Measurements from ENCODE around the gene MGAT3. TPM values are rescaled to one million over a fixed set of nuclear protein-coding genes. Genes with fewer than 3 reads are reported as not detected.

MGAT3 gene
- total and polyA plus RNA-seq, 9 of the 15 experiments (the other 6 are each of a cell fraction or from before 2014, with no cell fraction given): 0.10 to 11.5 (median 4.6) TPM

- TF ChIP-seq ZNF644 (tag; IDR thresholded peaks at IDR 0.05; ENCODE audit: low read depth) (0 out of 2 replicates have a peak, but pooled peaks have one; percentile 52), LCOR (CRISPR knock-in tag; IDR thresholded peaks at IDR 0.05) (no peak), NR2C1 (IDR thresholded peaks at IDR 0.05) (no peak), NR2C1 (tag; IDR thresholded peaks at IDR 0.05) (0 out of 2 replicates have a peak, but pooled peaks have one; percentile 37), C11orf30 (IDR thresholded peaks at IDR 0.05; ENCODE audit: low read depth) (0 out of 2 replicates have a peak, but pooled peaks have one; percentile 45), MYNN (IDR thresholded peaks at IDR 0.05) (peak; percentile 97), MYNN (CRISPR knock-in tag; IDR thresholded peaks at IDR 0.05) (no peak), HLTF (IDR thresholded peaks at IDR 0.05) (peak; percentile 55; the same call in 1 of the 2 replicates), DMBX1 (CRISPR knock-in tag; IDR thresholded peaks at IDR 0.05; ENCODE audit: borderline replicate concordance) (peak; percentile 60; the same call in 1 of the 2 replicates), HMGN3 (IDR thresholded peaks at IDR 0.05; ENCODE audit: borderline replicate concordance, extremely low read depth, insufficient read length, low read depth, low read length) (peak; percentile 58), TAF1 (IDR thresholded peaks at IDR 0.05; ENCODE audit: control insufficient read depth, extremely low read depth, insufficient read depth, low read length, severe bottlenecking) (no peak), GATAD2B (IDR thresholded peaks at IDR 0.05; ENCODE audit: borderline replicate concordance) (0 out of 2 replicates have a peak, but pooled peaks have one; percentile 63), SRSF1 (IDR thresholded peaks at IDR 0.05; ENCODE audit: low read depth, low read length) (no peak), NCOA1 (IDR thresholded peaks at IDR 0.05; ENCODE audit: low read depth) (peak; percentile 35; the same call in 1 of the 2 replicates), PHB2 (IDR thresholded peaks at IDR 0.05; ENCODE audit: low read depth) (peak; percentile 60), MAFG (tag; conservative IDR thresholded peaks at IDR 0.05) (peak; percentile 36; the same call in 1 of the 2 replicates), NFIC (IDR thresholded peaks at IDR 0.05) (peak; percentile 77), MYBL2 (IDR thresholded peaks at IDR 0.05; ENCODE audit: low read depth) (peak; percentile 71), MYBL2 (CRISPR knock-in tag; IDR thresholded peaks at IDR 0.05; ENCODE audit: borderline replicate concordance) (no peak), ZNF311 (CRISPR knock-in tag; IDR thresholded peaks at IDR 0.05) (peak; percentile 46; the same call in 1 of the 2 replicates), FOXM1 (IDR thresholded peaks at IDR 0.05; ENCODE audit: low read depth) (peak; percentile 79), FOXM1 (CRISPR knock-in tag; IDR thresholded peaks at IDR 0.05; ENCODE audit: low read depth) (no peak)
- TF ChIP-seq, protein P1, sequence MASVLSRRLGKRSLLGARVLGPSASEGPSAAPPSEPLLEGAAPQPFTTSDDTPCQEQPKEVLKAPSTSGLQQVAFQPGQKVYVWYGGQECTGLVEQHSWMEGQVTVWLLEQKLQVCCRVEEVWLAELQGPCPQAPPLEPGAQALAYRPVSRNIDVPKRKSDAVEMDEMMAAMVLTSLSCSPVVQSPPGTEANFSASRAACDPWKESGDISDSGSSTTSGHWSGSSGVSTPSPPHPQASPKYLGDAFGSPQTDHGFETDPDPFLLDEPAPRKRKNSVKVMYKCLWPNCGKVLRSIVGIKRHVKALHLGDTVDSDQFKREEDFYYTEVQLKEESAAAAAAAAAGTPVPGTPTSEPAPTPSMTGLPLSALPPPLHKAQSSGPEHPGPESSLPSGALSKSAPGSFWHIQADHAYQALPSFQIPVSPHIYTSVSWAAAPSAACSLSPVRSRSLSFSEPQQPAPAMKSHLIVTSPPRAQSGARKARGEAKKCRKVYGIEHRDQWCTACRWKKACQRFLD (CRISPR knock-in tag; IDR thresholded peaks at IDR 0.05): 0 out of 2 replicates have a peak, but pooled peaks have one; percentile 62
- TF ChIP-seq, protein P2, sequence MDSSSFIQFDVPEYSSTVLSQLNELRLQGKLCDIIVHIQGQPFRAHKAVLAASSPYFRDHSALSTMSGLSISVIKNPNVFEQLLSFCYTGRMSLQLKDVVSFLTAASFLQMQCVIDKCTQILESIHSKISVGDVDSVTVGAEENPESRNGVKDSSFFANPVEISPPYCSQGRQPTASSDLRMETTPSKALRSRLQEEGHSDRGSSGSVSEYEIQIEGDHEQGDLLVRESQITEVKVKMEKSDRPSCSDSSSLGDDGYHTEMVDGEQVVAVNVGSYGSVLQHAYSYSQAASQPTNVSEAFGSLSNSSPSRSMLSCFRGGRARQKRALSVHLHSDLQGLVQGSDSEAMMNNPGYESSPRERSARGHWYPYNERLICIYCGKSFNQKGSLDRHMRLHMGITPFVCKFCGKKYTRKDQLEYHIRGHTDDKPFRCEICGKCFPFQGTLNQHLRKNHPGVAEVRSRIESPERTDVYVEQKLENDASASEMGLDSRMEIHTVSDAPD (CRISPR knock-in tag; IDR thresholded peaks at IDR 0.05): no peak
- TF ChIP-seq, protein P3, sequence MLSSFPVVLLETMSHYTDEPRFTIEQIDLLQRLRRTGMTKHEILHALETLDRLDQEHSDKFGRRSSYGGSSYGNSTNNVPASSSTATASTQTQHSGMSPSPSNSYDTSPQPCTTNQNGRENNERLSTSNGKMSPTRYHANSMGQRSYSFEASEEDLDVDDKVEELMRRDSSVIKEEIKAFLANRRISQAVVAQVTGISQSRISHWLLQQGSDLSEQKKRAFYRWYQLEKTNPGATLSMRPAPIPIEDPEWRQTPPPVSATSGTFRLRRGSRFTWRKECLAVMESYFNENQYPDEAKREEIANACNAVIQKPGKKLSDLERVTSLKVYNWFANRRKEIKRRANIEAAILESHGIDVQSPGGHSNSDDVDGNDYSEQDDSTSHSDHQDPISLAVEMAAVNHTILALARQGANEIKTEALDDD (IDR thresholded peaks at IDR 0.05): peak; percentile 70; the same call in 1 of the 2 replicates
- TF ChIP-seq, protein P4, sequence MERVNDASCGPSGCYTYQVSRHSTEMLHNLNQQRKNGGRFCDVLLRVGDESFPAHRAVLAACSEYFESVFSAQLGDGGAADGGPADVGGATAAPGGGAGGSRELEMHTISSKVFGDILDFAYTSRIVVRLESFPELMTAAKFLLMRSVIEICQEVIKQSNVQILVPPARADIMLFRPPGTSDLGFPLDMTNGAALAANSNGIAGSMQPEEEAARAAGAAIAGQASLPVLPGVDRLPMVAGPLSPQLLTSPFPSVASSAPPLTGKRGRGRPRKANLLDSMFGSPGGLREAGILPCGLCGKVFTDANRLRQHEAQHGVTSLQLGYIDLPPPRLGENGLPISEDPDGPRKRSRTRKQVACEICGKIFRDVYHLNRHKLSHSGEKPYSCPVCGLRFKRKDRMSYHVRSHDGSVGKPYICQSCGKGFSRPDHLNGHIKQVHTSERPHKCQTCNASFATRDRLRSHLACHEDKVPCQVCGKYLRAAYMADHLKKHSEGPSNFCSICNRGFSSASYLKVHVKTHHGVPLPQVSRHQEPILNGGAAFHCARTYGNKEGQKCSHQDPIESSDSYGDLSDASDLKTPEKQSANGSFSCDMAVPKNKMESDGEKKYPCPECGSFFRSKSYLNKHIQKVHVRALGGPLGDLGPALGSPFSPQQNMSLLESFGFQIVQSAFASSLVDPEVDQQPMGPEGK (CRISPR knock-in tag; IDR thresholded peaks at IDR 0.05; ENCODE audit: borderline replicate concordance): no peak
Measured at GRCh38 chr22:39452740-39453040, 4.1 kb upstream of the MGAT3 start (continued).
